HFFc6 (cell line): Measurements from ENCODE around the gene CNNM1. TPM values are rescaled to one million over a fixed set of nuclear protein-coding genes. Genes with fewer than 3 reads are reported as not detected.
A peak's percentile ranks its signal among the peaks of the same experiment; 100 is the strongest.

Experiments used
- DNase-seq: peaks from one replicate; pipeline ENCODE4 v3.0.0-alpha.2; 2018
- H3K27ac Mint-ChIP-seq: 2 replicates; pipeline ENCODE4 v1.8.0; 2020; ENCODE audit warnings: mild to moderate bottlenecking, mixed read lengths
- H3K27me3 Mint-ChIP-seq: 2 replicates; pipeline ENCODE4 v1.8.0; 2021; ENCODE audit warnings: mild to moderate bottlenecking, moderate library complexity, mixed read lengths; ENCODE audit not compliant: insufficient read depth
- H3K36me3 Mint-ChIP-seq: 2 replicates; pipeline ENCODE4 v1.8.0; 2021; ENCODE audit warnings: low read depth, mixed read lengths
- H3K4me1 Mint-ChIP-seq: 2 replicates; pipeline ENCODE4 v1.8.0; 2020; ENCODE audit warnings: low read depth, mixed read lengths
- H3K4me3 Mint-ChIP-seq: 2 replicates; pipeline ENCODE4 v1.8.0; 2020; ENCODE audit warnings: mild to moderate bottlenecking, moderate library complexity, mixed read lengths
- H3K9me3 Mint-ChIP-seq: 2 replicates; pipeline ENCODE4 v1.8.0; 2020; ENCODE audit warnings: mild to moderate bottlenecking, mixed read lengths
- CTCF ChIP-seq: fragments of 200-600 bp; sonication (generic); IDR thresholded peaks from 2 replicates; pipeline ENCODE4 v1.5.0; 2021; ENCODE audit warnings: antibody characterized with exemption, mild to moderate bottlenecking
- total RNA-seq, 6 experiments: library from RNA; stranded (reverse); fragmentation: NEBNext Ultra II Directional; extraction: Animal tissue kit (Norgen Biotek cat#: 25700); gene quantifications; 2 replicates in 1 of 6; 3 replicates in 5 of 6; pipeline ENCODE4 v1.2.3, GENCODE V29; 2021

Gene CNNM1
- total RNA-seq, 6 experiments from 2014 or later, result 3.0 to 4.6 (median 3.3) TPM

GRCh38 chr10:99326871-99327270, 2.3 kb upstream of the CNNM1 start:
- no peak for DNase-seq
- Mint-ChIP-seq H3K27me3 (peaks cover 5% of the 10 kb centered on the region; the same call in 1 of the 2 replicates), H3K9me3 (no peaks in the 10 kb centered on the region), H3K4me1 (peaks cover 22% of the 10 kb centered on the region), H3K27ac (no peak overlapping the region), H3K36me3 (no peaks in the 10 kb centered on the region), H3K4me3 (no peak overlapping the region)
- TF ChIP-seq CTCF, result no peak

- DNase-seq, result peak; percentile 75
- Mint-ChIP-seq H3K36me3 (no peaks in the 10 kb centered on the region), H3K4me3 (peak overlapping the region; percentile 77), H3K27me3 (no peaks in the 10 kb centered on the region; the same call in 1 of the 2 replicates), H3K27ac (0 out of 2 replicates have a peak overlapping the region, but pooled peaks have one; percentile 23), H3K9me3 (no peaks in the 10 kb centered on the region), H3K4me1 (peaks cover 34% of the 10 kb centered on the region)
- peak; percentile 67 for TF ChIP-seq CTCF
Observed at GRCh38 chr10:99328579-99329303, 415 bp upstream of the CNNM1 start.

- H3K4me1 Mint-ChIP-seq, result peaks cover 34% of the 10 kb centered on the region
- H3K9me3 Mint-ChIP-seq, result no peaks in the 10 kb centered on the region
- no peaks in the 10 kb centered on the region for H3K36me3 Mint-ChIP-seq
- no peaks in the 10 kb centered on the region; the same call in 1 of the 2 replicates for H3K27me3 Mint-ChIP-seq
- TF ChIP-seq CTCF, result no peak
- DNase-seq, result peak; percentile 18
- H3K4me3 Mint-ChIP-seq, result peak overlapping the region; percentile 77
- no peak overlapping the region for H3K27ac Mint-ChIP-seq
Observed at GRCh38 chr10:99329554-99330346, 594 bp downstream of the CNNM1 start.

- no peak for TF ChIP-seq CTCF
- peaks cover 28% of the 10 kb centered on the region for H3K4me1 Mint-ChIP-seq
- H3K4me3 Mint-ChIP-seq, result peak overlapping the region; percentile 73
- DNase-seq, result no peak
- H3K9me3 Mint-ChIP-seq, result no peaks in the 10 kb centered on the region
- H3K36me3 Mint-ChIP-seq, result no peaks in the 10 kb centered on the region
- peaks cover under 1% of the 10 kb centered on the region for H3K27me3 Mint-ChIP-seq
- no peak overlapping the region for H3K27ac Mint-ChIP-seq
Observed at GRCh38 chr10:99330347-99330924, 1.3 kb downstream of the CNNM1 start.

- DNase-seq, result peak; percentile 26
- H3K36me3 Mint-ChIP-seq, result no peaks in the 10 kb centered on the region
- peaks cover 30% of the 10 kb centered on the region for H3K4me1 Mint-ChIP-seq
- H3K9me3 Mint-ChIP-seq, result no peaks in the 10 kb centered on the region
- H3K27ac Mint-ChIP-seq, result no peak overlapping the region
- H3K27me3 Mint-ChIP-seq, result peaks cover 3% of the 10 kb centered on the region
- TF ChIP-seq CTCF, result no peak
- H3K4me3 Mint-ChIP-seq, result peak overlapping the region; percentile 73
Observed at GRCh38 chr10:99331207-99331803, 2.1 kb downstream of the CNNM1 start.
